Activated CD8-positive, alpha-beta memory T cell treated with anti-CD3 and anti-CD28 coated beads, Interleukin-2, amount 50 U/mL, for 24 hours (primary cell): ENCODE measurements around the gene NCOA7.
"Not testable (repeated sequence)": the region's sequence is repeated elsewhere in the genome, so short reads cannot be mapped to it uniquely, and the experiment has no call there.

Experiments
- DNase-seq: peaks from one replicate; pipeline ENCODE4 v3.0.0-alpha.2; 2020; ENCODE audit errors: extremely low read depth

The NCOA7 gene

DNA sequence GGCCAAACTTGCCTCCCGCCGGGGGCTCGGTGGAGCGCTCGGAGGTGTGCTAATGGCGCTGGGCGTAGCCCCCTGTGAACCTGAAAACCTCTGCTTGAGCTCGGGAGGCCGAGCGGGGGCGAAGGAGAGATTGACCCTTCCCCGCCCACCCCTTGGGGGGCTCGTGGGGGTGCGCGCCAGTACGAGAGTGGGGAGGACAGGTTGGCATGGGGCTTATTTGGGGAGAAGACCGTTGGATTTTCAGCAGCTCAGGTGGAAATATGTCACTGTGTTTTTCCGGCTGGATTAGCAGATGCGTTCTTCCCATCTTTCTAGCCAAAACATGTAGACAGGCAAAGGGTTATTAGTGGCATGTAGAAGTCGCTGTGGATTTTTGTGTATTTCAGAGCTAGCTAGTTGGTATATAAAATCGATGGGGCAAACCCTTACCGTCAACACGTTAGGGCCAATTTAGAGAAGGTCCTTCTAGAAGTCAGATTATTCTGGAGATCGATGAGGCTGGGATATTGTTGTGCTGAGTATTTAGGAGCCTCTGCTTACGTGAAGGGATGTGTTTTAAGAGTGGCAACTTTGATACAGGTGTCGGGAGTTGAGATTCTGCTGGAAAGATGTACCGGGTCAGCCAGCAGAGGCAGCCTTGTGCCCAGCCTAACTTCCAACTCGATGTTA lies 525 bp downstream of the NCOA7 start:
- no peak for DNase-seq

DNA sequence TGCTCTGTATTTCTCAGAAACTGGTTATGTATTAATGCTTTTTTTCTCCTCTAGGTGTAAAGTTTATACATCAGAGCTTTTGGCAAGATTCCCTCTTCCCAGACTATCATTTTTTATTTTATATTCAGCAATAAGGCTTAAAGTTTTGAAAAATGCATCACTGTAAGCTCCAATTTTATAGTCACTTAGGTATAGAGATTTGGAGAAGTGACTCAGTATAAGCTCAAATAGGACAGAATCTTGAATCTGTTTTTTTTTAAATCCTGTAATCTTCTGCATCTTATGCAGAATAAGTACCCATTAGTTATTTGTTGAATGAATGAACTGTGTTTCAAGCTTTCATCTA lies 1.0 kb downstream of the NCOA7 start:
- no peak for DNase-seq

DNA sequence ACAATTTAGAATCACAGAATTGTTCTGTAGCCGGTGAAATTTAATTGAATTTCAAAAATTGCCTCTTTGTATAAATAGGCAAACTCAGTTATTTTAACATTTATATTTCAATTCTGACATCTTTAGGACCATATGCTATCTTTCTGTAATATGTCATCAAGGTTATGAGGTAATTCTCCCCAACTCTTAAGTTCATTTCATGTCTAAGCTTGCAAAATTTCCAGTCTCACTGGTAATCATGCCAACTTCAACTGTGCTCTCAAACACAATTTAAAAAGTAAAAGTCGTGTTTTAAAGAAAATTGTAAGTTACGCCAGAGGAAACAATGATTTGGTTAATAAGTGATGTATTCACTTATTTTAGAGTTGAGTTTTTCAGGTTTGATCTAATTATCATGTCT lies 1.4 kb downstream of the NCOA7 start:
- DNase-seq: no peak

DNA sequence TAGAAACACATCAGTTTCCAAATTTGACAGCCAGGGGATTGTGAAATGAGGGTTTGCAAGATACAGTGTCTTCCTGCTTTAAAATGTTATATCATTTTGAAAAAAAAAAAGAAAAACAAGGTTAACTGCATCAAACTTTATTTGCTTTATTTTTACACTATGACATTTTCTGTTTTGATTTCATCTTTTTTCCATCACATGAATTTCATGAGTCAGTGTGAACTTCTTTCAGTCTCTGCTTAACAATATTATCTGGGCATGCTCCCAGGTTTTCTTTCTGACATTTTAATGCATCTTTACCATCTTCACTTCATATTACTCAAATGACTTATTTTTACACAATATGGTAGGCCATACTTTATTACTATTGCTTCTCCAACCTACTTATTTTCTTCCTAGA lies 1.9 kb downstream of the NCOA7 start:
- DNase-seq: no peak

DNA sequence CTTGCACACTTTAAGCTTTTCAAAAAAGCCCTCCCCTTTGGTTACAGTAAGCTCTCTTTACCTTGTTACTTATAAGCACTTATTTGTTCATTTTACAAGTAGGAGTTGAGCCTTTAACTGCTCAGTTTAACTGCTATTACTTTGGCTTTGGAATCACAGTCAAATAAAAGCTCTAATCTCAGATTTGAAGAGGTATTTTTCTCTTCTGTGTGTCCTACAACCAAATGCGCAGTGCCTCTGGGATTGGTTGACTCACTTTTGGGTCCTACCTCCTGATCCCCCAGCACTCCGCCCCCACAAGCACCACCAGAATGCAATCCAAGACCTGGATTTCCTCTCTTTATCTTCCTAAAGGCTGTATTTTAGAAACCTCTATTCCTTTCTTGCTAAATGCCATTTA lies 2.5 kb downstream of the NCOA7 start:
- DNase-seq: no peak

DNA sequence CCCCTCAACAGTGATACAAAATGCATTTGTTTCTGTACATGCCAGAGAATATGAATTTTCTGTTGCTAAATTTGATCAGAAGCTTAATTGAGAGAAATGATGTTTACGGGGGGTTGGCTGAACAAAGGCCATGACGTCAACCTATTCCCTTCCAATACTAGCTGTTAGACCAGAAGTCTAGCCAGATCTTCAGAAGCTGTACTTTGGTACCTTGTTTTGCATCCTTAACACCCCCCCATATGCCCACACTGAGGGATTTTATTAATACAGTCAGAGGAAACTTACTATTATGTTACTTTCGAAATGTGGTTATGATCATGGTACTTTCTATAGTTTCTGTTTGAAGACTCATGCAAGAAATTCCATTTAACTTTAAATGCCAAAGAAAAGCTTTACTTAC lies 3.1 kb downstream of the NCOA7 start:
- no peak for DNase-seq

DNA sequence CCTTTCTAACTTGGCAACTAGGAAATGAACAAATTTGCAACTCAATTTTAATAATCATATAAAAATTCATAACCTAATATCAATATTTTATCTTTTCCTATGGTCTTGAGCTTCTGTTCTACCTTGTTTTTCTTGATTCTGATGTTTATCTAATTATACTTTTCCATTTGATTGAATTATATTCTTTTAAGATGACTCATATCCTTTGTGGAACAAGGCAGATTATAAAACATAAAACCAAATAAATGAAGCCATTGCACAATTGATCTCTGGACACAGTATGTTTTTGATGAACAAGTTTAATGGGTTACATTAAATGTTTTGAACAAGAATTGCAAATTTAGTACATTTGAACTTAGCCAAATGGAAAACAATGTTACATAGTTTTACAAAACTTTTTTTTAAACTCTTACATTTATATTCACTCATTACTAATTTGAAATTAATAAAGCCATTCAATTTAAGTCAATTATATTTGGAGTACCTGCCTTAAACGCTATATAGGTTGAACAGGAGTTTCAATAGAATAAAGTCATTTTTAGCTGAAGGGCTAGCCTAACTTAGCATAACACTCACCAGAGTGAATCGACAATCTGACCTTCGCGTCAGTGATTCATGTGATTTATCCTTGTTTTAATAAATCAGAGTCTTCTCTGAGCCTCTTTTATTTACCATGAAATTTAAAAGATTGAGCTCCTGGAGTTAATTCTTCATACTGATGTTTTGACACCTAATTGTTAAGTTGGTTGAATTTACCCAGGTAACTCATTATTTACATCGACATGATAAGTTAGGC lies 3.8 kb downstream of the NCOA7 start:
- DNase-seq: no peak

DNA sequence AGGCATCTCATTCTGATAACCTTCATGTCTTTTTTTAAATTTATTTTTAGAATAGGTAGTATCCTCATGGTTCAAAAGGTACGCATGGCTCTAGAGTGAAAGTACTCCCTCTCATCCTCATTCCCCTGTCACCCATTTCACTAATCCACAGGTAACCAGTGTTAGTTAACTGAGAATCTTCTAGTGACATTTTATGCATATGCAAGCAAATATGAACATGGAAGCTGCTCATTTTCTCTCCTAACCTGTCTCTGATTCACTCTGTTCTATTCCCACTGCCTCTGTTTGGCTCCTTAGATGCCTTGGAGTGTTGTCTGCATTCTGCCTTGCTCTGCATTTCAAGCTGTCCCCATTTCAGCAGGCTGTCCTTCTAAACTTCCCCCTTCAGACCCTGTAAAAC lies 4.5 kb downstream of the NCOA7 start:
- no peak for DNase-seq

DNA sequence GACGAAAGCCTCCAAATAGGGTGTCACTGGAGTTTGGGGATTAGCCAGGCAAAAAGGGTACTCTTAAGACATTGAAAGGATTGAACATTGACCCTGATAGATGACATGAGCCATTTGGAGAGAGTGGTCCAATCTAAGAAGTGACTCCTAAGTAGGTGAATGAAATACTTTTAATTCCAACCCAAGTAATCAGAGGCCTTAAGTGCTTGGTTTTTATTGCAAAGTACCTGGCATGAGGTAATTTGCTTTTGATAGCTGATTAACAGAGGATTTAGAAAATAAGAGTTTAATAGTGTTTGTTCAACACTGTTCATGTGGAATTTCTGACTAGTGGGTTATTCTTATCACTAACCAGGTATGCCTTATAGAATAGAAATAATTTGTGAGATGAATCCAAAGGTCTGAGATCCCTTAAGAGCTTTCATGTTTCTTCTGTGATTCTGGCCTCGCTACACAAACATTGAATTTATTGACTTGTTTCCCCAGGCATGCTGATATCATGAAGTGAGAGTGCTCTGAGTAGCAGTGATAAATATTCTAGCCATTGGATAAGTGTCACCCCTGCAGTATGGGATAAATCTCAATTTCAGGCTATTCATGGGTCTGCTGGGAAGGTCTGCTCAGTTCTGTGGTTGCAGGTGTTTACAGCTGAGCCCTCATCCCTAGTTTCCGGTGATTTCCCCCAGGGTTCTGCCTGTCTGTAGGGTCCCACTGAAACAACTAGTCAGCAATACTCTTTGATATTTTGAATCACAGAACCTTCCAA lies 6.5 kb downstream of the NCOA7 start:
- no peak for DNase-seq

DNA sequence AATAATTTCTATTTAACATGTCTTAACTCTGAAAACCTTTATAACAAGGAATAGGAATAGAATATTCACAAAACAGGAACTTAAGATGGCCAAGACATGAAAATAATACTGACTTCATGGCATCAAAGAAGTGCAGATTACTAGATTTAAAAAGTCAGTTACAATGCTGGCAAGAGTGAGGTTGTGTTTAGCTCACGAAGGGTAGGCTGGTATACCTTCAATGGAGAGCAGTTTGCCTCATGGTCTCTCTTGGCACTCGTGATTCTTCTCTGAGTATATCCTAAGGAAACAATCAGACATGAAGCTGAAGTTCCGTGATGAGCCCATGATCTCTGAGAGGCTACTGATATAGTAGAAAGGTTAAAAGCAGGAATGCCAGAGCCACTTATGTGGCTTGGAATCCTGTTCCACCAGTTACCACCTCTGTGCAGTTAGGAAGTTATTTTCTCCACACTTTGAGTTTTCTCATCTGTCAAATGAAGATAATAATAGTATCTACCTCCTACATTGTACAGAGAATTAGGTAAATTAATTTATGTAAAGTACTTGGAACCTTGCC lies 7.2 kb downstream of the NCOA7 start:
- DNase-seq: no peak

DNA sequence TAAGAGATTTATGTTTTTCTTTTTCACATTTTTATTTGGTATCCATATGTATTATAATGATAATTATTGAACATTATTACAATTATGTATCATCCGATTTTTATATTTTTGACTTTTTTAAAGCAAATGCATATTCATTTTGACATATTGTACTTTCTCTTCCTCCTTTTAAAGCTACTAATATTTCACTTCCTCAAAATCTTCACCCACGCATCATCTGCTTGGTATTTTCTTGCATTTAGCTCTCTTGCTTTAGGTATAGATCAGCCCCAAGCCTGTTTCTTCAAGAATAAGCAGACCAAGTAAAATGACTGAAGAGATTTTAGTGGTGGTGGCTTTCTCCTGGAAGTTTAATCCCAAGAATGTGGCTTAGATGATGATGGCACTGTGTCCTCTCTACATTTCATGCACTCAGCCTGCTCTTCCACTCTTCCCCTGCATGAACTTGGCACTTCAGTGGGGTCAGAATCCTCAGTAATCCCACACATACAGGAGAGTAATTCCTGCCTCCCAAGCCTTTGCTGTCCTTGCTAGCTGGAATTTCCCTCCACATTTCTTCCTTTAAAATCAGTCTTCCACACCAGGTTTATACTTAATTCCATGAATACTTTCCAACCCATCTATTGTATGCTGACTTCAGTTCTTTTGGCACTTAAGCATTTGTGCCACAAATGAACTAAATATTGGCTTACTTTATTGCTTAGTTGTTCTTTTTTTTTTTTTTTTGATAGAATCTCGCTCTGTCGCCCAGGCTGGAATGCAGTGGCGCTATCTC lies 8.2 kb downstream of the NCOA7 start:
- no peak for DNase-seq

DNA sequence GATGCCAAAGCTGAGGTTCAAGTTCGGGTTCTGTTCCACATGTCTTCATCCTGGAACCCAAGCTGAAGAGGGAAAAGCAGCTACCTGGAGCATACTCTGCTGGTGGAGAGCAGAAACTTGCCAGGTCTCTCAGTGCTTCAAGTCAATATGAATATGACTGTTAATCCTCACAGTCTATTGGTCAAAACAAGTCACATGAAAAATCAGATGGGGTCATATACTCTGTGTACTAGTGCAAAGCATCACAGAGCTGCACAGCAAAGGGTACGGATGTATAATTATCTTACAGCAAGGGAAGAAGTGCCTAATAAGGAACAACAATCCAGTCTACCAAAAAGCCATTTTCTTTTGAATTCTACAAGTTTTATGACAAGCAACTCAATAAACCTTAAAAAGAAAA lies 11.6 kb downstream of the NCOA7 start:
- DNase-seq: no peak

DNA sequence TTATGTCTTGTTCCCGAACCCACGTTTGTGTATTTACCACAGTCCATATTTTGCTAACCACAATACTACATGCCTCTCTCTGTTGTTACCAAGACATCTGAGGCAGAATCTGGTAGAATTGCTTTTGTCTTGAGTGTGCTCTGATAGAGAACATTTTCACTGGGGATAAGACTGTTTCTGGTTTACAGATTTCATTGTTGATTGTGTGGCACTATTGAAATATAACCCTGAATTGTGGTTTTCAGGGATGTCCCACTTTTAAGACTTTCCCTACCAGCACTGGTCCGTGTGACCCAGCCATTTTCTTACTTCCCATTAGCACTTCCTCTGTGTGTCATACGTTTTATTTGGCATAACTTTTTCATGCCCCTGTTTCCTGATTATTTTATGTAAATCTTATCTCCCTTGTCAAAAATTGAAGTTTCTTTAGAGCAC lies 12.2 kb downstream of the NCOA7 start:
- no peak for DNase-seq

DNA sequence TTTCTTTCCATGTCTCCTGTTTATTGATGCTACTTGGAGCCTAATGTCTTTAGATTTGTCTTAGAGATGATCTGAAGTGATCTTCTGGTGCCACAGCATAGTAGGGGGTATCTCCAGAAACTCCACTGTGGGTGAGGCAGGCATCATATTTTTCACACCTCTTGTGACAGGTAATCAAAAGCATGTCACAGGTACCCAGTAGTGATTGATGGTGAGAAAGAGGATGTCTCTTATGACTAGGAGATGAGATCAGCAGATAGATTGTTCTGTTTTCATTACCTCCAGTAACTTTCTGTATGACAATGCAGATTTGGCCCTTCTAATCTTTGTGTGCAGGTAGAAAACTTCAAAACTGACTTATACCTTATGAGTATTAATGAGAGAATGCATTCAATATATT lies 13.5 kb downstream of the NCOA7 start:
- no peak for DNase-seq

DNA sequence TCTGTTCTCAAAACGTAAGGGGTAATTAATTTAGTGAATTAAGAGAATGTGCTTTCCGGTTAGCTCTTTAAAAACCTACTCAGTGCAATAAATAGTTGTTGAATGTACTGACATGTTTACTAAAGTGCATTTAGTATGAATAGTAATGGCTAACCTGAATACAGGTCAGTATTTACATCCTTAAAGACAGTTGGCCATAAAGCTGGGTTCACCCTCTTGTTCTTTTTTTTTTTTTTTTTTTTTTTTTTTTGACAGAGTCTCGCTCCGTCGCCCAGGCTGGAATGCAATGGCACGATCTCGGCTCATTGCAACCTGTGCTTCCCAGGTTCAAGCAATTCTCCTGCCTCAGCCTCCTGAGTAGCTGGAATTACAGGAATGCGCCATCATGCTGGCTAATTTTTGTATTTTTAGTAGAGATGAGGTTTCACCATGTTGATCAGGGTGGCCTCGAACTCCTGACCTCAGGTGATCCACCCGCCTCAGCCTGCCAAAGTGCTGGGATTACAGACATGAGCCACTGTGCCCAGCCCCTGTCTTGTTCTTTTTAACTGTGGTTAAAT lies 14.2 kb downstream of the NCOA7 start:
- DNase-seq: not testable (repeated sequence)

DNA sequence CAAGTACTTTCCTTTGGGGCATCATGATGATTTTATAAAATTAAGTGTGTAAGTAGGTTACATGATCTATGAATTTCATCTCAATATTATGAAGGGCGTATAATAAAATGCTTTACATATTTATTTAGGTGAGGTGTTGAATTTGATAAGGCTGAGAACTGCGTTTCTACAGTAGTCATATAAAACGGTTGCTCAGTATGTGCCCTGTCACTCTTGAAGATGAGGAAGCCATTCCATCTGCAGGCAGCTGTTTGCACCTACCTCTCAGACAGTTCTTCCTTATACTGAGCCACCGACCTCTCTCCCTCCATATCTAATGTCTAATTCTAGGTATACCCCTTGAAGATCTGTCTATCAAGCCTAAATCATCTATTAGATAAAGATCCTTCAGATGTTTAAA lies 16.1 kb downstream of the NCOA7 start:
- no peak for DNase-seq

DNA sequence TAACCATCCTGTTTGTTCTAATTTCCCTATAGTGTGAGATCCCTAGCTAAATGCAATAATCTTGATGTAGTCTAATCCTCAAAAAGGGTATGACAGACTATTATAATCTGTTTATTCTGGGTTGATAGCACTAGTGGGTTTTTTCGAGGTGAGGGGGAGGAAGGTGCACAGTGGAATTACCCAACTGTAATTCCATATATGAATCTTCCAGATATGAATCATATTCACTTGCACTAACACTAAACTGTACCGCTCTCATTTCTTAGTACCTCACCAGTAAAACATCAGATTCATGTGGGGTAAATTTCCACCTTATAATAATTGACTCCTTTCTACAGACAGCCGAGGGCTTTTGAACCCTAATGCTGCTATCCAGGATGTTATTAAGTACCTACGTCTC lies 16.5 kb downstream of the NCOA7 start:
- DNase-seq: no peak

DNA sequence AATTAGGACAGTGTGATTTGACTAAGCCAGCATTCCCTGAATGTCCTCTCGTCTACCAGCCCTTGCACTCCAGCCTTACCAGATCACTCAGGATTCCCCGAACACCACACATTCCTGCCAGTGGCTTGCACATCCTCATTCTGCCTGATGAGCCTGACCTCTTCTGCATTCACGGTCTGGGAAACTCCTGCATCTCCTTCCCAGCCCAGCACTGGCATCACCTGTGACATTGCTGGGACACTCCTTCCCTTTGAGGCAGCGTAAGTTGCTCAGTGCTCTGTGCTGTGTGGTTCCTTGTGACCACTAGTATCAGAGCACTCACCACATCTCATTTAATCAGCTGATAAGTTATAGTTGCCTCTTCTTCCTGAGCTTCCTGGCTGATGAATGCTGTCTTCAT lies 17.3 kb downstream of the NCOA7 start:
- DNase-seq: no peak

DNA sequence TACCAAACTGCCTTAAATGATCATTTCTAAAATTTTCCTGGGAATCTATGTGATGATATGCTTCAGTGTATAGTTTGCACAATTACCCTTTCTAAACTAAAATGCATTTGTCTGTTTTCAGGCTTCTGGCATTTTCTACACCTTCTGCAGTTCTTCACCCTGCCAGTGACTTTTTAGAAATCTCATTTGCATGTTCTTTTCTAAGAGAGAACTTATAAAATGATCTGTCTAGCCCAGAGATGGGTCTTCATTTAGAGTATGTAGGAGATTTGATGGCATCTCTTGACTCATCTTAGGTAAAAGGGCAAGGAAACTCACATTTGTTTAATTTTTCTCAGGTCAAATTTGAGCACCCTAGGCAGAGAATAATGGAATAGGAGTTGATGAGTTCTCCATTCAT lies 17.8 kb downstream of the NCOA7 start:
- DNase-seq: no peak

DNA sequence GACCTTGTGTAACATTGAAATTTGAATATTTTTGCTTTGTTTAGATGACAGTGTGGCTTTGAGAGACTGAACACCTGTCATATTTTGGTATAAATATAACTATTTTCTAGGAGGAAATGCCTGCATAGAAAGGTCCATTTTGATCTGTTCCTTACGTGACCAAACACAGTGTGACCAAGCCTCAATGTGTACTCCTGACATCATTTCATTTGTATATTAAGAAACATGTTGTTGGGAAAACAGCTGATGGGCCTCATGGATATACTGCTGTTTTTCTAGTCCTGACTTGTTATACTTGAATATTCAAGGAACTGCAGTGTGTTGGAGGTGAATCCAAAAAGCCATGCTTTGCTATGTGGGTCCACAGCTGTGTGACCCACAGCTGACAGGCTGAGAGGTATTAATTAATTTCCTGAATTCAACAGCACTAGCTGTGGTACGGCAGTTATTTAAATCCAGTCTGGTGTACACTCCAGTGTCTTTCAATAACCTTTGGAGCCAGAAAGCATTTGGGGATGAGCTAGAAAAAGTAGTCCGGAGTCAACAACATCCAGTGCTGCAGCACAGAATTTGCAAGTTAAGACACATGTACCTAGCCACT lies 18.9 kb downstream of the NCOA7 start:
- no peak for DNase-seq

DNA sequence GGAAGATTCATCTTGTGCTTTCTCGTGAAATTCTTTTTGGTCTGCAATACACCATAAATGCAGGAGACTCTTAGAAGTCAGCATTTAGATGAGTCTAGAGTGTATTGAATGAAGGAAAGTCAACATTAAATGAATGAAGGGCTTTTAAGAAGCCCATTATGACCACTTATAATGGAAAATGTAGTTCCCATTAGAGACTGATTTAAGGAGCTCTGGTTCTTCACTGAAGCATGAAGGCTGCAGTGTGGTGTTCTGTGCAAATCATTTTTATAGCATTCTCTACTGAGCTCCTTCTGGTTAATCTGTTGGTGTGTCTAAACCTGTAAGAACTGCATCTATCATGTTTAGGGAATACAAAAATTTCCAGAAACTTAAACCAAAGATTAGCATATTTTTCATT lies 19.7 kb downstream of the NCOA7 start:
- DNase-seq: no peak
